ENCODE data around the gene RP2.

The RP2 gene

DNA sequence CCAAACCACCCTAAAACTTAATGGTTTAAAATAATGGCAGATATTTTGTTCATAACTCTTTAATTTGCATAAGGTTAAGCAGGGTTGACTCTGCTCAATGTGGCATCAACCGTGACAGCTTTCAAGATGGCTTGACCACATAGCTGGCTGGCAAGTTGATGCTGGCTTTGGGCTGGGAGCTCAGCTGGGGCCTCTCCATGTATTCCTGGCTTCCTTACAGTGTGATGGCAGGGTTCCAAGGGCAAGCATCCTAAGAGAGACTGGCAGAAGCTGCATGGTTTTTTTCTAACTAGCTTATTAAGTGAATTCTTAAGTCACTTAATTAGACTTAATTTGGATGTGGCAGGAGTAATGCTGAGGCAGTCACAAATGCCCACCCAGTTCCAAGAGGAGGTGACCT is 4.5 kb downstream of the RP2 start:
- DNase-seq (ENCODE audit: low read depth in 1 of 2, low spot score in 1 of 2) = no peak

- no peak for DNase-seq (ENCODE audit: low read depth in 1 of 2, low spot score in 1 of 2)
Measured at GRCh38 chrX:46844913-46845312, 8.1 kb downstream of the RP2 start.

- no peak for DNase-seq (ENCODE audit: low read depth in 1 of 2, low spot score in 1 of 2)
Measured at GRCh38 chrX:46849933-46850332, 13.1 kb downstream of the RP2 start.

- no peak for DNase-seq (ENCODE audit: low read depth in 1 of 2, low spot score in 1 of 2)
Measured at GRCh38 chrX:46850771-46851170, 13.9 kb downstream of the RP2 start.

- DNase-seq (ENCODE audit: low read depth in 1 of 2, low spot score in 1 of 2) = no peak
Measured at GRCh38 chrX:46856483-46856882, 19.6 kb downstream of the RP2 start.

DNA sequence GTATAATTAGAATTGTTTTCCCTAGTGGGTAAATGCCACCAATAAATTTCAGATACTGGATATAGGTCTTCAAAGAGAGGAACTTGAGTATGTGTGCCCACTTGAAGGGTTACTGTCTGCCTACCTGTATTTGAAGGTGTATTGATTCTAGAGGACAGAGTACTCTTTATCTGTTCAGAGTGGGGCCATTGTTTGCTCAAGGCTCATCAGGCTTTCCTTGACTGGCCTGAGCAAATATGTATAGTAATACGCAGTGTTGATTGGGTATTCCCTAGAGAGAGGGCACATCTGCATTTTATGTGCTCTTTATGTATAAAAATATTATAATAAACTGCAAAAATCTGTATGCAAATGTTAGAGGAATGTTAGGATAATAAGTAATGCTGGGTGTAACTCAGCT is 23.7 kb downstream of the RP2 start:
- DNase-seq (ENCODE audit: low read depth in 1 of 2, low spot score in 1 of 2) = no peak

DNA sequence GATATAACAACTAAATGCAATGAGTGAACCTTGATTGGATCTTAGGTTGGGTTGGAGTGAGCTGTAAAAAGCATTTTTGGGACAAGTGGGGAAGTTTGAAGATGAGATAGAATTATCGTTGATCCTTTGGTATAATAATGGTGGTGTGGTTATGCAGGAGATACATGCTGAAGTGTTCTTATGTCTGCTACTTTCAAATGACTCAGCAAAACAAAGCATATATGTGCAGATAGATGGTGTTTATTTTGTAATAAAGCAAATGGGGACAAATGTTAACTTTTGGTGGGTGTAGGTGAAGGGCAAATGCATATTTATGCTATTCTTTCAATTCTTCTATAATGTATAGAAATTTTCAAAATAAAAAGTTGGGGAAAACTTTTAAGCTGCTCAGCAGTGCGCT is 26.2 kb downstream of the RP2 start:
- DNase-seq (ENCODE audit: low read depth in 1 of 2, low spot score in 1 of 2) = no peak

DNA sequence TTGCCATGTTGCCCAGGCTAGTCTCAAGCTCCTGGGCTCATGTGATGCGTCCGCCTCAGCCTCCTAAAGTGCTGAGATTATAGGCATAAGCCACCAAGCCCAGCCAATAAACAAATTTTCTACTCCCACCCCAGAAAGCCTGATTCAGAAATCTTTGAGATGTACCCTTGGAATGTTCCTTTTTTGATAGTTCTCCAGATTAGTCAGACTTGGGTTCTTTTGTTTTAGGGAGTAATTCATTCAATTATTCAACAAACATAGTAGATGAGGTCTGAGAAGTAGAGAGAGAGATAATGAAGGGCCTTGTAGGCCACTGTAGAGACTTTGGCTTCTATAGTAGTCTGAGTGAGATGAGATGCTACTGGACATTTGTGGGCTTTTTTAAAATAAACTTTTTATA is 27.8 kb downstream of the RP2 start:
- no peak for DNase-seq (ENCODE audit: low read depth in 1 of 2, low spot score in 1 of 2)

DNA sequence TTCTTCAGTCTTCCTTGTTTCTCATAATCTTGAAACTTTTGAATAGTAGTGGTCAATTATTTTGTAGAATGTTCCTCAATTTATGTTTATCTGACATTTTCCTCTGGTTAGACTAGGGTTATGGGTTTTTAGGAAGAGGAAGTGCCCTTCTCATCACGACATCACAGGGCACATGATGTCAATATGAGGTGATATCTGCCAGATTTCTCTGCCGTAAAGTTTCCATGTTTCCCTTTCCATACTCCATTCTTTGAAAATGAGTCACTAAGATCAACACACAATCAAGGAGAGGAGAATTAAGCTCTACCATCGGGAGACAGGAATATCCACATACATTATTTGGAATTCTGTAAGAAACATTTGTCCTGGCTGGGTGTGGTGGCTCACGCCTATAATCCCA is 28.4 kb downstream of the RP2 start:
- no peak for DNase-seq (ENCODE audit: low read depth in 1 of 2, low spot score in 1 of 2)

DNA sequence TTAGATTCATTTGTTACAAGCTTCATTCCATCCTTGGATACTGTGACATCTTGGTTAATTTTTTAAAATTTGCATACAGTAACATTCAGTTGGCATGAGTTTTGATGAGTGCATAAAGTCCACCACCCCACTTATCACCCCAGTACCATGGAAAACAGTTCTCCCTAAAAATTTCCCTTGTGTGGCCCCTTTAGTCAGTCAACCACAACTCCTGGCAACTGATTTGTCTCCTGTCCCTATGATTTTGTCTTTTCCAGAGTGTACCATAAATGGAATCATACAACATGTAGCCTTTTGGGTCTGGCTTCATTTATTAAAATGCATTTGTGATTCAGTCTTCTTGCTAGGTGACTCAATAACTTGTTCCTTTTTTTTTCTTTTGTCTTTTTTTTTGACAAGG is 29.9 kb downstream of the RP2 start:
- no peak for DNase-seq (ENCODE audit: low read depth in 1 of 2, low spot score in 1 of 2)

GRCh38 chrX:46873746-46874145 is 36.9 kb downstream of the RP2 start:
- no peak for DNase-seq (ENCODE audit: low read depth in 1 of 2, low spot score in 1 of 2)

DNA sequence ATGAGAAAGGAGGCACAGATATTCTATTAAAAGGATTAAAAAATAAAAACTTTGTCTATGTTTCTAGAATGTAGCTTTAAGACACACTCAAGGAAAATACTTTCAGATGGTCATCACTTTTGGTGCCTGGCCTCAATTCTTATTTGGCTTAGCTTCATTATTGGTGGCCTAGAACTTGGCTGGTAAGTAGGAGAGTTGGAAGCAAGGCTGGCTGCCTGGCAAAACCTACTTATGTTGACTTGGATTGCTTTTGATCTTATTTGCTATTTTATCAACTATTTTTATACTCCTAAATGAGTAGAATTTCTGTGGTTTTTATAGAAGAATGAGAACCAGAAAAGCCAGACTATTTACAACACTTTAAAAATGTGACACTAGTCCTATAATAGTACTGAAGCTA is 40.1 kb downstream of the RP2 start:
- DNase-seq (ENCODE audit: low read depth in 1 of 2, low spot score in 1 of 2) = no peak

DNA sequence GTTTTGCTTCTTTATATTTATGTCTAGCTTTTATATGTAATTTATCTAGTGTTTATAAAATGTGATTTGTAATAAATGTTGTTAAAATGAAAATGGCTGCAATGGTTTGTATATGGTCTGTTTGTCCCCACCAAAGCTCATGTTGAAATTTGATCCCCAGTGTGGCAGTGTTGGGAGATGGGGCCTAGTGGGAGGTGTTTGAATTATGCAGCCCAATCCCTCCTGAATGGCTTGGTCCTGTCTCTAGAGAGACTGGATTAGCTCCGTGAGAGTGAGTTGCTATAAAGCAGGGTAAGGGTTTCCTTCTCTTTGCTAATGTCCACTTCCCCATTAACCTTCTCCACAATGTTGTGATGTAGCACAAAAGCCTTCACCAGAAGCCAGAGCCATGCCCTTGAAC is 45.4 kb downstream of the RP2 start:
- DNase-seq (ENCODE audit: low read depth in 1 of 2, low spot score in 1 of 2) = no peak

- no peak for DNase-seq (ENCODE audit: low read depth in 1 of 2, low spot score in 1 of 2)
Measured at GRCh38 chrX:46884799-46885198, 48.0 kb downstream of the RP2 start.

GRCh38 chrX:46898207-46898606 is 61.4 kb downstream of the RP2 start:
- DNase-seq (ENCODE audit: low read depth in 1 of 2, low spot score in 1 of 2) = no peak

DNA sequence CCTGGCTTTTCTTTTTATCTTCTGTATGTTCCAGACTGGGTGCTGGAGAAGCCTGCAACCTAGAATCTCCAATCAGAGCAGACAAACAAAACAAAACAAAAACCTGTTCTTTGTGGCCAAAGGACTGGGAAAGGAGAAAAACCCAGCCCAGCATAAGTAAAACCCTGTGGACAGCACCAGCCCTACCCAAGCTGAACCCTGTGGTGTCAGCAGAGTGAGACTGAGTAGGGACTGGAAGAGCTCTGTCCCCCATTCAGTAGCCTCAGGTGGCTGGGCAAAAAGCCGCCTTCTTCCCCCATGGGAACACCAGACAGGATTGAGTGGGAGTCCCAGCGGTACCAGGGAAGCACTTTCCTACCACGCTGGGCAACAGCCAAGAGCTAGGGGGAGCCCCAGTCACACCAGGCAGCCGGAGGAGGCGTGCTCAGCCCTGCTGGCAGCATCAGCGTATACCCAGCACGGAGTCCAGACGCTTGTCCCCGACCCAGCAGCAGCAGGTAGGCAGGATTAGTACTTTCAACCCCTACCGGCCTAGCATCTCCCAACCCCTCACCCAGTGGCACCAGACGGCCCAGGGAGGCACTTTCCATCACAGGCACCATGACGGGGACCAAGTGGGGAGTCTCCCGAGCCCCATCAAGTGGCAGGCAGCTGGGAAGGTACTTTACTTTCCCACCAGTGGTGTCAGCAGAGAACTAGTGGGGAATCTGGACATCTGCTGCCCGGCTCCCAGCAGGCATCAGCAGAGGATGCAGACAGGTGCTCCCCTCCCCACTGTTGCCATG is 66.8 kb downstream of the RP2 start:
- peak; percentile 2 to 12 for DNase-seq (ENCODE audit: low read depth in 1 of 2, low spot score in 1 of 2)

DNA sequence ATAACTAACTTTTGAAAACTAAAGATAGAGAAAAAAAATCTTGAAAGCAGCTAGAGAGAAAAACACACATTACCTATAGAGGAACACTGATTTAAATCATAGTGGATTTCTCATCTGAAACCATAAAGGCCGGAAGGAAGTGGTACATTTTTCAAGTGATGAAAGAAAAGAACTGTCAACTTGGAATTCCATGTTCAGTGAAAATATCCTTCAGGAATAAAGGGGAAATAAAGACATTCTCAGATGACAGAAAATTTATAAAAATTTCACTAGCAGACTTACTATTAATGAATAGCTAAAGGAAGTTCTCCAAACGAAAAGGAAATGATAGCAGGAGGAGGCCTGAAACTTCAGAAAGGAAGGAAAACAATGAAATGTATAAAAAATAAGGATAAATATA is 67.8 kb downstream of the RP2 start:
- no peak for DNase-seq (ENCODE audit: low read depth in 1 of 2, low spot score in 1 of 2)

DNA sequence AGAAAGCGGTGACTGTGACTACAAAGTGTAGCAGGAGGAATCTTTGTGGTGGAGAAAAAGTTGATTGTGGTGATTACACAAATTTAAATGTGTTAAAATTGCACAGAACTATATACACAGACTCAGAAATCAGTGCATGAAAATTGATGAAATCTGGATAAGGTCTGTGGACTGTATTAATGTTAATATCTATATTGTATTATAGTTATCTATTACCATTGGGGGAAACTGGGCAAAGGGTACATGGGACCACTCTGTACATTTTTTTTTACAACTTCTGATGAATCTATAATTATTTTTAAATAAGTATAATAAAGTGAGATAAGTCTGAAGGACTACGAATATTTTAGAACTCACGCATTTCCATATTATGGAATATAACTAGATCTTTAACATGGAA is 73.6 kb downstream of the RP2 start:
- no peak for DNase-seq (ENCODE audit: low read depth in 1 of 2, low spot score in 1 of 2)

- no peak for DNase-seq (ENCODE audit: low read depth in 1 of 2, low spot score in 1 of 2)
Measured at GRCh38 chrX:46912098-46912602, 75.3 kb downstream of the RP2 start, which contains the start of gene JADE3. Gene JADE3 (plus strand): TSS chrX:46912421. CDS start chrX:46984895, 72,474 bp downstream.

GRCh38 chrX:46912603-46913491 is 76.0 kb downstream of the RP2 start:
- DNase-seq (ENCODE audit: low read depth in 1 of 2, low spot score in 1 of 2) = no peak

GRCh38 chrX:46913667-46914066 is 76.8 kb downstream of the RP2 start:
- no peak for DNase-seq (ENCODE audit: low read depth in 1 of 2, low spot score in 1 of 2)

DNA sequence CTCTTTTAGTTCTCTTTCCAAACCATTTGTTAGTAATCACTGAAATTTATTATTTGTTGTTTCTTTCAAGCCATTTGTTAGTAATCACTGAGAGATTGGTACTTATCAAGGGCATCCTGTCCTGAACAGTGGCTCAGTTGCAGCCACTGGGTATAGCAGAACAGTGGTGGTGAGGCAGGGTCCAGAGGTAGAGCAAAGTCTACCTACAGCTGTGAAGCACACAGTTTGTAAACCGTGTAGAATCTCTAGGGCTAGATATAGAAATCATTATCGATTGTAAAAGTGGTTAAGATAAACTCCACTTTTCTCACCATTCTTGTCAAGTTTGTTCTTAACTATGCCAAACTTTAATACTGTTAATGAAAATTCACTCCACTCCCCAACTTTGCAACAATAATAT is 79.4 kb downstream of the RP2 start:
- DNase-seq (ENCODE audit: low read depth in 1 of 2, low spot score in 1 of 2) = no peak

Measured in activated CD4-positive, alpha-beta T cell treated with anti-CD3 and anti-CD28 coated beads, Interleukin-2, amount 50 U/mL, for 24 hours (primary cell).